ENCODE data around the gene COL11A2.
A peak's percentile ranks its signal among the peaks of the same experiment; 100 is the strongest.

The COL11A2 gene

DNA sequence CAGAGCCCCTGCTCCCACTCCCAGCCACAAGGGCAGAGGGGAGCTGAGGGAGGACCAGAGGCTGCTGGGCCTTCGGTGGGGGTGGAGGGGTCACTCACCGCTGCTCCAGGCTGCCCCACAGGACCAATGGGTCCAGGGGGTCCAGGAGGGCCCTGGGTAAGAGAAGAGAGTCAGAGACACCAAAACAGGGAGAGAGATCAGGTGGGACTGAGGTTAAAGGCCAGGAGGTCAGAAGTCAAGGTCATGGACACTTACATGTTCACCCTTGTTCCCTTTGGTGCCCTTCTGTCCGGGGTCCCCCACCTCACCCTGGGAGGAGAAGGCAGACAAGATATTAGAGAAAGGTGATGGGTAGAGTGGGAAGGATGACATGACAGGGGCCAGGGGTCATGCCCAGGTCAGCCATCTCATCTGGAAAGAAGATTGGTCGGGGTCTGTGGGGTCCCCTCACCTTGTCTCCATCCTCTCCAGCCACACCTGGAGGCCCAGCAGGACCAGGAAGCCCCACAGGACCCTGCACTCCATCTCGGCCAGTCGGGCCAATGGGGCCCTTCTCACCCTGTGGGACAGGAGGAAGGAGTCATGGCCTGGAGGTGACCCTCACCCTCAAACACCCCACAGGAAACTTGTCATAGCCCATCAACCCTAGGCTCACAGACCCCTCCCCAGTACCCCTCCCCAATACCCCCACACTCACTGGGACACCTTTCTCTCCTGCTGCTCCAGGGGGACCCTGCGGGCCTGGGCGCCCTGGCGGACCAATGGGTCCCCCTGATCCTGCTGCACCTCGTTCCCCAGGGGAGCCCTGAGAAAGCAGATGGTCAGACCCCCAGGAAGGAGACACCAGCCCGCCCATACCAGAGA lies 21.0 kb downstream of the COL11A2 start:
- DNase-seq = no peak

DNA sequence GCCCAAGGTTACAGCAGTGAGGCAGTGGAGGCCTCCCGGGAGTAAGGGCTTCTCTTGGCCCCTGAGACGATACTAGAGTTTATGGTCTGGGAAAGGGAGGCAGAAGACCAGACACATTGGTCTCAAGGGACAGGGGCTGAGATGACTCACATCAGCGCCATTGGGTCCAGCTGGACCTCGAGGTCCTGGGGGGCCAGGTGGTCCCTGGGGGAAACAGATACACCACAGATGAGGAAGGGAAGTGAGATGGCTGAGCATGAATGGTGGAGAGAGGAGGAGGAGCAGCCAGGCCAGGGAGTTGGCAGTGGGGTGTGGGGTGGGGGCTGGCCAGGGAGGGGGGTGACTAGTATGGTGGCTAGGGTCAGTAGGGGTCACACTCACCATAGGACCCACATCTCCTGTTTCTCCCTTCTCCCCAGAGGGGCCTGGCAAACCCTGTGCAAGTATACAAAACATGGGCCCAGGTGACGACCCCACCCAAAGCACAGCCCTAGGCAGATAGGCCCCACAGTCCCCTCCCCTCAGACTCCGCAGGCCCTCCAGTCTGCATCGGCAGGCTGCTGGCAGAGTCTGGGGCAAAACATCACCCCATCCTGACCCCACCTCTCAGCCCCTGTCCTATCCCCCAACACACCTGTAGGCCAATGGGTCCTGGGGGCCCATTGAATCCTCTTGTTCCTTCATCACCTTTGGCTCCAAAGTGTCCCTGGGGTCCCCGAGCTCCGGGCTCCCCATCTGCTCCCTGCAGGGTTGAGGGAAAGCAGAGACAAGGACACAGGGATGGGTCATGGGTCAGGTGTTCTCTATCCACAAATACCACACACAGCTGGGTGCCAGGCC lies 21.9 kb downstream of the COL11A2 start:
- DNase-seq = no peak

DNA sequence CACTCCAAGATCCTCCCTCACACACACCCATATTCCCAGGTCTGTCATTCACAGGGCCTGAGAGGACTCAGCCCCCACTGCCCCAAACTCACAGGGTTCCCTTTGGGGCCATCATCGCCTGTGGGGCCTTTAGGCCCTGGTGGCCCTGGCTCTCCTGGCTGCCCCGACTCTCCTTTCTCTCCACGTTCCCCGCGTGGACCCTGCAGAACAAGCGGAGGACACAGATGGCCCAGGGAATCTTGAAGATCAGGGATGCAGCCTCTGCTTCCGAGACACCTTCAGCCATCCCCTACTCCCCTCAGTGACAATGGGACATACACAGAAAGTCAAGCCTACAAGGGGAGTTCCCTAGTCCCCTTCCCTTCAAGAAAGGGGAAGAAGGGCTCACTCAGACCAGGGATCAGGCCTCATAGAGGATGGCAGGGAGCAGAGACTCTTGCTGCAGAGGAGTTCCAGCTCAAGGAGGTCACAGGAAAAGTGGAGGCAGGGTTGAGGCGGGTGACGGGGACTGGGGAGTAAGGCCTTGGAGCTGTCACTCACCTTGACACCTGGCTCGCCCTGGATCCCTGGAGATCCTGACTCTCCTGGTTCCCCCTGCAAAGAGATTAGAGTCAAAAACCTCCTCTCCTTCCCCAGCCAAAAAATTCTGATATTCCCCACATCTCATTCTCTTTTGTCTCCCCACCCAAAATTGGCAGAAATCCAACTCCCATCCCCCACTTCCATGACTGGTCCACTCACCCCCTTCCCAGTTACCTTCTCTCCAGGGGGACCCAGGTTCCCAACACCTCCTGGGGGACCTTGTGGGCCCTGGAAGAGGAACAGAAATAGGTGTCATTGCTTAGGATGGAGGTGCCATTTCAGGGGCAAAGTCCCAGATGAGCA lies 22.7 kb downstream of the COL11A2 start:
- no peak for DNase-seq

DNA sequence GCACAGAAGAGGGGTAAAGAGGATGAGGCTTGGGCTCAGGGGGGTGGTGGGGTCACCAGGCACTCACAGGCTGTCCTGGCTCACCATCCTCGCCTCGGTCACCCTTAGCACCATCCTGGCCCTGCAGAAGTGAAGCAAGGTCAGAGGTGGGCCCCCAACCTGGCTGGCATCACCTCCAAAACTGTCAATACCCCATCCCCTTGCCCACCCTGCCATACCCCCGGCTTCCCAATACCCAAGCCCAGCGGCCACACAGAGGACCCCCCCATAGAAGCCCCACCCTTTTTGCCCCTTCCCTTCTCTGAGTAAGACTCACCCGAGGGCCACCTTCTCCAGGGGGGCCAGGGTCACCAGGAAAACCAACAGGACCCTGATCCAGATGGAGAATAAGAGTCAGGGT lies 23.6 kb downstream of the COL11A2 start:
- DNase-seq = no peak

DNA sequence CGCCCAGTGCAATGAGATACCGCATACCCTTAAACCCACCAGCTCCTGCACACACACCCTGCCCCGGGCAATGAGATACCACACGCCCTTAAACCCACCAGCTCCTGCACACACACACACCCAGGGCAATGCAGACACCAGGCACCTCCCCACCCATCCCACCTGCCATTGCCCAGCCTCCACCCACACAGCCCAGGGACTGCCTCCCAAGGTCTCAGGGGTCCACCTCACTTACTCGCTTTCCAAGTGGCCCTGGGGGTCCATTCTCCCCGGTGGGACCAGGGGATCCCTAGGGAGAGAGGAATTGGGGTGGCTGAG lies 24.0 kb downstream of the COL11A2 start:
- no peak for DNase-seq

DNA sequence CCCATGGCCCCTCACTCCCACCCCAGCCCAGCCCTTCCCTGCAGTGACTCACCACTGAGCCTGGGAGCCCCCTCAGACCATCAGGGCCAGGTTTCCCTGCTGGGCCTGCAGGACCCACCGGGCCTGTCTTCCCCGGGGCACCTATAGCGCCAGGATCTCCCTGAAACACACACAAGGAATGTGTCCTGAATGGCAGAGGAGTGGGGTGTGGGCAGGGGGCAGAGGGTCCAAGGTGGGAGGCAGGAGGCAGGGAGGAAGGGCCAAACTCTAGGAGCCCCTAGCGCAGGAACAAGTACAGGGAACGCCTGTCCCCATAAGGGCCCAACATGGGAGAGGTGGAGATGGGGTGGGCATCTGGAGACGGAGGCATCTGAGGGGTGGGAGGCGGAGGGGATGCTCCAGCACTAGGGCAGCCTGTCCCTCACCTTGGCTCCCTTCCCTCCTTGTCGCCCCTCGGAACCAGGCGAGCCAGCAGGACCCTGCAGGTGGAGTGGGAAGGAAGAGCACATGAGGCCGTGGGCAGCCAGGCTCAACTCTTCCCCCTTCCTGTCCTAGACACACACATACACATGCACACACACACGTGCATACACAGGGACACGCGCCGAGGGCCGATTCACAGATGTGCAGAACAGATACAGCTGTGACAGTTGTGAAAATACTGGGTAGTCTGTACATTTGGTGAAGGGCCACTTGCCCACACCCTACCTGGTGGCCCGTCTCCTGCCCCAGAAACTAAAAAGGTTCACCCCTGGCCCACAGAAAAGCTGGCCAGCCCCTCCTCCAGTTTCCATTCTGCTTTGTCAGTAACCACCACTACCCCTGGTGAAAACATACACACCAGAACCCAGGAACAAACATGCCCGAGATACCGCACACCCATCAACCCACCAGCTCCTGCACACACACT lies 24.6 kb downstream of the COL11A2 start:
- no peak for DNase-seq

DNA sequence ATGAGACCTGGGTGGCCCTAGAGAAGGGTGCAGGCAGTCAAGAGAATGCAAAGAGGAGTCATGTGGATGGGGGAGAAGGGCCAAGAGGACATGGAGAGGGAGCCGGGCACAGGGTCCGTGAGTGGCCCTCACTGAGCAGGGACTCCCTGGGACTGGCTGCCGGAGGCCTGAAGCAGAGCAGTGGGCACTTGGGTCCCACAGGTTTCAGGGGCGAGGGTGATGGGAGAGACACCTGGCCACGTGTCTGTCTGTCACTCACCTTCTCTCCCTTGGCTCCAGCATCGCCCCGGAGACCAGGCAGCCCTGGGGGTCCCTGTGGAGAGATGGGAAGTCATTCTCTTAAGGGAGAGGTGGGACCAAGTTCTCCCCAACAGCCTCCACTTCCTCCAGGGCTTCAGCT lies 25.5 kb downstream of the COL11A2 start:
- no peak for DNase-seq

DNA sequence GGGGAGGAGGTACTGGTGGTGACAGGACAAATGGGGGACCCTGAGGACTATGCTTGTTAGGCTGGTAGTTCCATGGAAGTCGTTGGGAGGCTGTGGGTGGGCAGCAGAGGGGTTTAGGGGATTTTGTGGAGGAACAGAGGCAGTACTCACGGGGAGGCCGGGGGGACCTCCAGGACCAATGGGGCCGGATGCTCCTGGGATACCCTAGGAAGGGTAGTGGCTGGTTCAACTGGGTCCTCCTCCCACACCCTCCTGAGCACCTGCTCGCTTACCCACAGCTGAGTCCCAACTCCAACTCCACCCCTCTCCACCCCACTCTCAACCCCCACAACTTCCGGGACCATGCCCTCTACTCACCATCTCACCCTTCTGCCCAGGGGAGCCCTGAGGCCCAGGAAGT lies 25.9 kb downstream of the COL11A2 start:
- DNase-seq = no peak

DNA sequence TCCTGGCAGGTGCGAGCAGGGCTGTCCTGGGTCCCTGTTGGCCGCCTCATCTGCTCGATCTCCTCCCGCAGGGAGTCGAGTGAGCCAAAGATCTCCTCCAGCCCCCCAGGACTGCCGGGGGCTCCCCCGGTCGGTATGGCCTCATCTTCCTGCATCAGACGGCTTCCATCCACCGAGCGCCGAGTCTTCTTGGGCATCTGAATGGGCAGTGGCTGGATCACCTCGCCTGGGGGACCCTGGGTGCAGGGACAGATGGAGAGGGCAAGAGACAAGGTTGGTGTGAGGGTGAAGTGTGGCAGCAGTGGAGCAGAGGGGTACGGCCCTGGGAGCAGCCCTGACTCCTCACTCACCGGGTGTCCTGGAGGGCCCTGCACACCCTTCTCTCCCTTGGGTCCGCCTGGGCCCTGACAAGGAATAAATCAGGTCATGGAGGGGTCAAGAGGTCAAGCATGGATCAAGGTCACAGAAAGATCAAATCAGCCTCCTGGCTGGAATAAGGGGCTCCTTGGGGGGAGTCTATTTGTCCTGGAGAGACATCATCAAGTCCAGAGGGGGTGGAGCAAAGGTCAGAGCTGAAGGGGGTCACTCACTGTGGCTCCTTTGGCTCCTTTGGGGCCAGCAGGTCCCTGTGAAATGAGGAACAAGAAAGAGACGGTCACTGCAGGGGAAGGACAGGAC lies 26.5 kb downstream of the COL11A2 start:
- no peak for DNase-seq

DNA sequence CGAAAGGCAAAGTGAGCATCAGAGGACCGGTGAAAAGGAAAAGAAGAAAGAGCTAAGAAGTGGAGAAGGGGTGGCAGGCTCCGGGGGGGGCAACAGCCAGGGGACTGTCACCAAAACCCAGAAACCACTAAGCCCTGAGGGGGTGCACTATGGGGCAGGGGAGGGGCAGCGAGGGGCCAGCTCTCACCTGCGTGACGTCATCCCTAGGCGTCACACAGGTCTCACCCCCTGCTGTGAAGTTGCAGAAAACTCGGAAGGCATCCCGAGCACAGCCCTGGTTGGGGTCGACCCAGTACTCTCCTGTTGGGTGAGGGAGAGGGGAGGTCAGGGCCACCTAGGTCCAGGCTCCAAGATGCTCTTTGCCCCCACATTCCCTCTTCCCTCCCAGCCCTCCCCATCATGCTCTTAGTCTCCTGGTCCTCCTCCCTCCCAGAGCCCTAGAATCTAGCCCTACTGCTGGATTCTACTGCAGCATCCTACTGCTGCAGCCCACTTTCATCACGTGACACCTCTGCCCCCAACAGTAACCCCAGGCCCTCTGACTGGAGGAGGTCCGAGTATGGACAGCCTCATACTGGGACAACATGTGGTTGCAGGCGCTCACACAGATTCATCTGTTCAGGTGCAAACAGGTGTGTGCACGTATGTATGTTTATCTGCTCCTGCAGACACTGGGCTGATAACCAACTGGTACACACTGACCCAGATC lies 27.4 kb downstream of the COL11A2 start:
- no peak for DNase-seq

DNA sequence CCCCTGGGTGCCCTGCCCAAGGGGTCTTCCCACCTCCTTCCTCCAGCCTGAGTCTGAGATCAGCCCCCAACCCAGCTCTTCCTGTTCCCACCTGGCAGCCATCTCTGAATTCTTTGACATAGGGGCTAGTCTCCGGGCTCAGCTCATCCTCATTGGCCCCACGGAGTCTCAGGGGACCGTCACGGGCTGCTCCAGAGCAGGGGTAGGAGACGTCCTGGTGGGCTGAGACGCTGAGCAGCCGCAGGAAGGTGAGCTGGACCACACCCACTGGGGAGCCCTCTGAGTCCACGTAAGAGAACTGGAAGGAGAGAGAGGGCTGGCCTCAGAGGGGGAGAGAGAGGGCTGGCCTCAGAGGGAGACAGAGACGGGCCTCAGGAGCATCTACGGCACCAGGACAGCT lies 28.1 kb downstream of the COL11A2 start:
- DNase-seq = no peak

DNA sequence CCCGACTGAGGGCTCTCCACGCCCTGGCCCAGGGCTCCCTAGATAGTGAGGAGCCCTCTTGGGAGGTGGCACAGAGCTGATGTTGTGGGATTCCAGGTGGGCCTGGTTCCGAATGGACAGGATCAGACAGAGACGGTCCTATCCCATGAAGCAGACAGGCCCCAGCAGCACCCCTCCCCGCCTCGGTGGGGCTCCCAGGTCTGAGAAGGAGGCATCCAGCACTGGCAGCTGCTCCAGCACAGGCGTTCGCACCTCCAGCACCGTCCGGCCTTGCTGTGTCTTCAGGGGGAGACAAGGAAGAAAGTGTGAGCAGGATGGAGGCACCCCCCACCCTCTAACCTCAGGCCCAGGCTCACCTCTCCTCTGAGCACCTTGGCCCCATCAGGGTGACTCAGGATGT lies 28.7 kb downstream of the COL11A2 start:
- DNase-seq = no peak

DNA sequence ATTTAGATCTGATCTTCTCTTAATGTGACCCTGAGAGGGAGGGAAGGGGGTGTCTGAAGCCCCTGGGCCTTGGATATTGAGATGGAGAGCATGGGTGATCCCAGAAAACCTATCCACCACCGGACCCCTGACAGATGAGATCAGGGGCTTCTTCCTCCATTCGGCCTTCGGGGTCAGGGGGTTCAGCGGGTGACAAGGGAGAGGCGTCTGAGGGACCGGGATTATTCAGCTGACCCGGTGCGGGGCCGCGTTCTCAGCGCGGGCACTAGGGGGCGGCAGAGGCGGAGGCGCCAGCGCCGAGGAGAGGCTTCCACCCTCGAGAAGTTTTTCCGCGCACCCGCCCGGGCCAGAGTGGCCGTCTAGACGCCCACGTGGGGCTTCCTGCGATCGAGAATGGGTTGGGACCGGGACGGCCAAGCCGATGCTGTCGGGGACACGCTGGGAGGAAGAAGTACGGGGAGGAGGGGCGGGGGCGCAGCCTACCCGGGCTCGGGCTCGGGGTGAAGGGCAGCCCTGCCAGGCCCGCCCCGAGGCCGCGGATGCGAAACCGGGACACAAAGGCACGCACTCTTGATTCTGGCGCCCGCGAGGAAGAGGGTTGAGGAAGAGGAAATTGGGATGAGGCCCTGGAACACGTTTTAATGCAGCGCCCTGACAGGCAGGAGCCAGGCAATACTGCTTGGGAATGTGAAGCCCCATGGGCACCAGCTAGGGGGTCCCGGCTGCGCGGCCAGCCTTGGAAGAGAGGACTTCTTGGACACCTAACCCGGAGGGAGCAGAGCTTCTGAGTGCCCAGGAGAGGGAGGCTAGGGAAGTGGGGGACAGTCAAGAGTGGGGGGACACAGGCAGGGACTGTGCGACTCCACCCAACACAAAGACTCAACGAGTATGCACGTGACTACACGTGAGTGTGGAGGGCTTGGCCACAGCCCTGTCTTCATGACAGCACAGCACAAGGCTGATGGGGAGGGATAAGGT lies 30.6 kb downstream of the COL11A2 start:
- peak; percentile 95 for DNase-seq

DNA sequence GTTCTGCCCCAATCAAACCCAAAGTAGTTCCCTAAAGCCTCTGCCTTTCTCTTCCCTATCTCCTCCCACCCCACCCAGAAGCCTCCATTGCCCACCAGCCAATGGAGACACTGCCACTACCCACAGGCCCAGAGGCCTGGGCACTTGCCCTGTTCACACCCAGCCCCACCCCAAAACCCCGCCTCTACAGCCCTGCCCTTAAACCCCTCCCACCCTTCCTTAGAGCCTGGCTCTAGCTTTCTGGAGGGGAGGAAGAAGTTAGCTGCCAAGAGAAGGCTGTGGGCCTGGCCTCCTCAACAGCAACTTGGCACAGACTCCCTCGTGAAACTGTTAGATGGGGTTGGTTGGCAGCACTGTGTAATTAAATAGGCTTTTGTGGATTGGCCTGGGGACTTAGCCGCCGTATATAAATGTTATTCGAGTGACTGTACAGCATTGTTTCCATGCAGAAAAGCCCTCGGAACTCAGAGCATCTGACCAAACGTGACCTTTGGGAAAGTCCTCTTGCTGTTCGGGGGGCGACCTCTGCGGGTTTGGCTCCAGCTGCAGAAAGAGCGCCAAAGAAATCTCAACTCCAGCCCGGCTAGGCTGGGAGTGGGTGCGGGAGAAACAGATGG lies 31.4 kb downstream of the COL11A2 start:
- no peak for DNase-seq

DNA sequence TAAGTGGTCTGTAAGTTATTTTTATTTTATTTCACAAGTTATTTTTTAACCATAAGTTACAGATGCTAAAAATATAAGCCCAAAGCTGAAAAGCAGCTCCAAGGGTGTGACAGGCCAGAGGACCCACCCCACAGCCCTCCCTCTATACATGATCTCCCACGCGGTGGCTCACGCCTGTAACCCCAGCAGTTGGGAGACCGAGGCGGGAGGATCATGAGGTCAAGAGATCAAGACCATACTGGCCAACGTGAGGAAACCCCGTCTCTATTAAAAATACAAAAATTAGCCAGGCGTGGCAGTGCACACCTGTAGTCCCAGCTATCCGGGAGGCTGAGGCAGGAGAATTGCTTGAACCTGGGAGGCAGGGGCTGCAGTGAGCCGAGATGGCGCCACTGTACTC lies 32.2 kb downstream of the COL11A2 start:
- DNase-seq = no peak

DNA sequence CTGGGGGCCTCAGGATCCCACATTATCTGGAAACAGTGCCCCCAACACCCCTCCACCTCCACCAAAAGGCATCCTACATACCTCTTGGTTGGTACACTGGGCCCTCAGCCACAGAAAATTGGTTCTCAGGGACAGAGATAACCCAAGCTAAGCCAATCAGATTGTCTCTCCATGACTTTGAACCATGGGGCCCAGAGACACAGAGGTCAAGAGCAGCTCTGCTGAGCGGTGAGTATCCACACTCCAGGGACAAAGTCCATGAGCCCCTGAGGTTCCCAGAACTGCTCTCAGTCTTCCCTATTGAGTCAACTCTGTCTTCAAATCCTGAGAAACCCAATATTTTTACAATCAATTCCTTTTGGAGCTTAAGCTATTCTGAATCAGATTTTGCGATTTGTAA lies 35.3 kb downstream of the COL11A2 start:
- DNase-seq = no peak

DNA sequence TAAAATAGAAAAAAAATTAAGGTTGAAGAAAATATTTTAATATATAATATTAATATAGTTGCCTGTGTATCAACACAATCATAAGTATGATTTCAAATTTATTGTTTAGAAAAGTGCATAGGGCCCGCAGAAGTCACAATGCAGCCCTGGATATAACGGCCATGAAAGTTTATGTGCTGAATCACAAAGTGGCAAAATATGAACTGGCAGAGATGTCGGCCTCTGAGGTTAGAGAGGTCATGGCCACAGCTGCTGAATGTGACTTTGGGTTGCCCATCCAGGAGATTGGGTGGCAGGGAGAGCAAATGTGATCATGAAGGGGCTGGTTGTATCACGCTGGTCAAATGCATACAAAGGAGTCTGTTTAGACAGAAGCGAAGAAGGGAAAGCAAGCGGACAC lies 35.7 kb downstream of the COL11A2 start:
- no peak for DNase-seq

DNA sequence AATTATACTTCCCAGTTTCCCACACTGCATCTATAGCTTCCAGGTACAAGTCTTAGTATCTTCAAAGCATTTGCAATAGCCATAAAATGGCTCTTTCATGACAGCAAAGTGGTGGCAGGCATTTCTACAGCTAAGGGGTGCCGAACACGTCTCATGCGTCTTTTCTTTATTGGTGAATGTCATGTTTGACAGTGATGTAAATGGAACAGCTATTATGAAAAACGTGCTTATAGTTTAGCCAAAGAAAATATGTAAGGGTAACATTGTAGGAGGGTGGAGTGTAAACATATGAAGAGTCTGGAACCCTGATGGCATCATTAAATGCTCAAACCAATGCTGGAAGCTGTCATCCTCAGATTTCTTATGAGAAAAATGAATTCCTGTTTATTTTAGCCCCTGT lies 37.9 kb downstream of the COL11A2 start:
- DNase-seq = no peak

DNA sequence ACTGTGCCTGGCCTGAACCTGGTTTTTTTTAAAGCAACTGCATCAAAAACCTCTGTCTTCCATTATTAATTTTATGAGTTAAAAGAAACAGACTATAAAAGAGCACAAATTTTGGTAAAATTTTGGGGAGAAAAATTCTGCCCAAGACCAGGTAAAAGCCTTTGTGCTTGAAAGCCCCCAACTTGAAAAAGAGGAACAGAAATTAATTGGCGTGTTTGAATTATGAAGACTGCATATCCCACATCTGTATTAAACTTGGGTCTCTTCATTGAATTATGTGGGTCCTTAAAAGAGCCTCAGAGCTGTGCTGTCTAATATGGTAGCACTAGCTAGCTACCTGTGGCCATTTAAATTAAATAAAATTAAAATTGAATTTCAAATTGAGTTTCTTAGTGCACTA lies 41.2 kb downstream of the COL11A2 start:
- DNase-seq = no peak
